ENCODE data around the gene SELPLG. TPM values are rescaled to one million over a fixed set of nuclear protein-coding genes. Genes with fewer than 3 reads are reported as not detected.

The SELPLG gene
- total and polyA plus RNA-seq, 2 of the 4 experiments (the other 2 are of a cell fraction): 3.2 to 10.8 TPM

DNA sequence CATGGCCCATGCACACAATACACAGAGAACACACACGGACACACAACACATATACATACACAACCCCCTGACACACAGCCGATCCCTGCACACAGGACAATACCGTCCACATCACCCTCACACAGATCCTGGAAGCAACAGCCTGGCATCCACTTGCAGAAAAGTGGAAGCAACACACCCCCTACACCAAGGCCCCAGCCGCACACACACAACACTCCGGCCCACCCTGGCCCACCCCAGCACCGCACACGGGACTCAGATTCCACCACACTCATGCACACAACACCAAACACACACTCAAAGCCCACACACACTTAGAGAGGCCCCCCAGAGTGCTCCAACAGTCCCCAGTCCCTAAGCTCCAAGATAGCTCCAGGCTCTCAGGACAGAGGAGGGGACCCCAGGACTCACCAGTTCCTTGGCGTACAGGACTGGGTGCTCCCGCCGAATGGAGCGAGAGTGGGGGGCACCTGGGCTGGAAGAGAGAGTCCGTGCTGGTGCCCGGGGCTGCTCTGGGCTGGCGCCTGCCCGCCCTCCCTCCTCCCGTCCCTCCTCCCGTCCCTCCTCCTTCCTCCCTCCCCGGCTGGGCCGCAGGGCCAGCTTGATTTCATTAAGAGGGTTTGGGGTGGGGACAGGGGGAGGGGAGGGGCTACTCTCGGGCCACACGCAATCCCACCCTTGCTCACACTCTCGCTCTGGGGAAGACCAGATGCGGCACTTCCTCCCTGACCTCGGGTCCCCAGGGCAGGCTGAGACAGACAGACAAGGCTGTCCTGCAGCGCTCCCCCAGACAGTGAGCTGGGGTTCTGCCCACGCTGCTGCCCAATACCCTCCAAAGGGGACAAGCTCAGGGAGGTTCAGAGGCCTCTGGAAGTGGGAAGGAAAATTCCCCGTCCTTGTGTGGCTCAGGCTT, 35.9 kb downstream of the SELPLG start, which contains the start of gene TMEM119:
TMEM119 (minus strand) TSS at position 526 of the 913 bp plus-strand sequence. CDS start 5,701 bp downstream, outside the sequence.
- ATAC-seq (ENCODE audit: low read depth) (peak; percentile 86), DNase-seq (peak; percentile 37)
- in situ Hi-C loops (cut with MboI; ENCODE audit: low sequenced_read_pairs): no loop called here

More for the DNA sequence above, 35.9 kb downstream of the SELPLG start, which contains the start of gene TMEM119:
- intact Hi-C loops (cut with micrococcal nuclease): no loop called here
- Histone ChIP-seq H4K5ac (ENCODE audit: low read depth, low read length) (peak within 1 kb of the TSS; percentile 12; the same call in 1 of the 2 replicates), H3K79me1 (ENCODE audit: low read depth in 1 of 2, low read length in 2 of 2) (peaks cover 0 to 7% of the 10 kb centered on the region in 2 experiments; a peak in 2 of 4 replicates), H3K4ac (ENCODE audit: low read depth, low read length) (peak within 1 kb of the TSS; percentile 30), H2BK5ac (ENCODE audit: low read depth, low read length, poor library complexity, severe bottlenecking) (no peak within 1 kb of the TSS), H4K8ac (ENCODE audit: low read depth in 2 of 2, low read length in 2 of 2) (peak within 1 kb of the TSS in 1 of 2 experiments; percentile 72; a peak in 1 of 4 replicates), H2BK20ac (ENCODE audit: low read depth, low read length) (peak within 1 kb of the TSS; percentile 72), H3K4me2 (ENCODE audit: low read depth, low read length) (peak within 1 kb of the TSS; percentile 54; the same call in 1 of the 2 replicates), H3K9me1 (ENCODE audit: insufficient read depth, low read length) (peaks cover 7% of the 10 kb centered on the region; the same call in 1 of the 2 replicates), H2AK9ac (replicated peaks; ENCODE audit: low read depth, low read length, poor library complexity) (peak within 1 kb of the TSS; percentile 80), H3K36me3 (ENCODE audit: control insufficient read depth, insufficient read depth, low read length) (peaks cover 2% of the 10 kb centered on the region; the same call in 1 of the 2 replicates), H3K14ac (replicated peaks; ENCODE audit: low read depth, low read length) (peak within 1 kb of the TSS; percentile 58), H2BK120ac (ENCODE audit: low read depth, low read length) (peak within 1 kb of the TSS; percentile 77), H4K91ac (ENCODE audit: insufficient read depth, low read depth, low read length) (peak within 1 kb of the TSS; percentile 63; the same call in 1 of the 2 replicates), H3K18ac (ENCODE audit: low read depth, low read length) (peak within 1 kb of the TSS; percentile 16; the same call in 1 of the 2 replicates), H3K56ac (ENCODE audit: extremely low read depth, insufficient read depth, low read length) (no peak within 1 kb of the TSS), H3K23ac (ENCODE audit: low read depth, low read length) (peak within 1 kb of the TSS; percentile 60; the same call in 1 of the 2 replicates), H2AK5ac (ENCODE audit: low read depth, low read length) (peak within 1 kb of the TSS; percentile 83; the same call in 1 of the 2 replicates), H3K4me1 (ENCODE audit: control insufficient read depth, insufficient read depth, low read length) (peaks cover 3% of the 10 kb centered on the region; the same call in 1 of the 2 replicates), H3K9me3 (ENCODE audit: control insufficient read depth, insufficient read depth, low read length) (no peaks in the 10 kb centered on the region), H3K9ac (ENCODE audit: low read depth, low read length) (peak within 1 kb of the TSS; percentile 66; the same call in 1 of the 2 replicates), H4K20me1 (ENCODE audit: insufficient read depth, low read length) (no peaks in the 10 kb centered on the region), H3K4me3 (ENCODE audit: insufficient read depth, low read depth, low read length) (peak within 1 kb of the TSS; percentile 38), H2AFZ (replicated peaks; ENCODE audit: low read length, poor library complexity) (peak within 1 kb of the TSS; percentile 87), H2BK15ac (ENCODE audit: low read depth, low read length) (peak within 1 kb of the TSS; percentile 38; the same call in 1 of the 3 replicates), H3K27ac (ENCODE audit: insufficient read depth, low read length) (peak within 1 kb of the TSS; percentile 44; the same call in 1 of the 2 replicates), H3K27me3 (ENCODE audit: control insufficient read depth, insufficient read depth, low read length) (no peaks in the 10 kb centered on the region)
- no TSS peak for BruUV-seq (replicated peaks)
- ChIA-PET POLR2A (ENCODE audit: unreplicated experiment) (interaction anchor here (0.5 to 0.7 kb wide), 3 partner anchors 21 to 490 kb away, joined by 3 to 7 read pairs (median 6); no protein-coding TSS in a partner anchor), CTCF (interaction anchor here (0.5 to 1.2 kb wide), 2 partner anchors 20 to 78 kb away, joined by 3 to 6 read pairs; no protein-coding TSS in a partner anchor)
- WGBS, 2 experiments (ENCODE audit: extremely low coverage in 2 of 2, insufficient read length in 1 of 2): 33% methylated on average over 2 of the region's 27 CpGs; no CpG with 5 or more reads in 1 of the 2 experiments
- TF ChIP-seq MXI1 (IDR thresholded peaks at IDR 0.05; ENCODE audit: borderline replicate concordance, low read depth, low read length): no peak
- TF ChIP-seq MAFK (IDR thresholded peaks at IDR 0.05; ENCODE audit: low read depth, low read length): no peak
- TF ChIP-seq, protein P1, sequence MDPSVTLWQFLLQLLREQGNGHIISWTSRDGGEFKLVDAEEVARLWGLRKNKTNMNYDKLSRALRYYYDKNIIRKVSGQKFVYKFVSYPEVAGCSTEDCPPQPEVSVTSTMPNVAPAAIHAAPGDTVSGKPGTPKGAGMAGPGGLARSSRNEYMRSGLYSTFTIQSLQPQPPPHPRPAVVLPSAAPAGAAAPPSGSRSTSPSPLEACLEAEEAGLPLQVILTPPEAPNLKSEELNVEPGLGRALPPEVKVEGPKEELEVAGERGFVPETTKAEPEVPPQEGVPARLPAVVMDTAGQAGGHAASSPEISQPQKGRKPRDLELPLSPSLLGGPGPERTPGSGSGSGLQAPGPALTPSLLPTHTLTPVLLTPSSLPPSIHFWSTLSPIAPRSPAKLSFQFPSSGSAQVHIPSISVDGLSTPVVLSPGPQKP (IDR thresholded peaks at IDR 0.05; ENCODE audit: borderline replicate concordance, low read depth, low read length): no peak
- no peak for TF ChIP-seq CEBPB (IDR thresholded peaks at IDR 0.05; ENCODE audit: low read depth, low read length)
- TF ChIP-seq CHD1 (IDR thresholded peaks at IDR 0.05; ENCODE audit: low read depth, low read length): no peak
- no peak for TF ChIP-seq RCOR1 (IDR thresholded peaks at IDR 0.05; ENCODE audit: insufficient replicate concordance, low read length)
- no peak for TF ChIP-seq FOS (IDR thresholded peaks at IDR 0.05; ENCODE audit: low read depth, low read length)
- no peak for TF ChIP-seq NFE2L2 (IDR thresholded peaks at IDR 0.05; ENCODE audit: low read depth, low read length)
- TF ChIP-seq, protein P2, sequence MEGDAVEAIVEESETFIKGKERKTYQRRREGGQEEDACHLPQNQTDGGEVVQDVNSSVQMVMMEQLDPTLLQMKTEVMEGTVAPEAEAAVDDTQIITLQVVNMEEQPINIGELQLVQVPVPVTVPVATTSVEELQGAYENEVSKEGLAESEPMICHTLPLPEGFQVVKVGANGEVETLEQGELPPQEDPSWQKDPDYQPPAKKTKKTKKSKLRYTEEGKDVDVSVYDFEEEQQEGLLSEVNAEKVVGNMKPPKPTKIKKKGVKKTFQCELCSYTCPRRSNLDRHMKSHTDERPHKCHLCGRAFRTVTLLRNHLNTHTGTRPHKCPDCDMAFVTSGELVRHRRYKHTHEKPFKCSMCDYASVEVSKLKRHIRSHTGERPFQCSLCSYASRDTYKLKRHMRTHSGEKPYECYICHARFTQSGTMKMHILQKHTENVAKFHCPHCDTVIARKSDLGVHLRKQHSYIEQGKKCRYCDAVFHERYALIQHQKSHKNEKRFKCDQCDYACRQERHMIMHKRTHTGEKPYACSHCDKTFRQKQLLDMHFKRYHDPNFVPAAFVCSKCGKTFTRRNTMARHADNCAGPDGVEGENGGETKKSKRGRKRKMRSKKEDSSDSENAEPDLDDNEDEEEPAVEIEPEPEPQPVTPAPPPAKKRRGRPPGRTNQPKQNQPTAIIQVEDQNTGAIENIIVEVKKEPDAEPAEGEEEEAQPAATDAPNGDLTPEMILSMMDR (conservative IDR thresholded peaks at IDR 0.05; ENCODE audit: low read depth, low read length): no peak
- TF ChIP-seq RAD21 (IDR thresholded peaks at IDR 0.05; ENCODE audit: low read length): no peak
- TF ChIP-seq SMC3 (IDR thresholded peaks at IDR 0.05; ENCODE audit: low read depth, low read length): no peak
- no peak for TF ChIP-seq POLR2A (IDR thresholded peaks at IDR 0.05; ENCODE audit: low read depth, low read length)
- no peak for TF ChIP-seq BHLHE40 (IDR thresholded peaks at IDR 0.05; ENCODE audit: low read depth, low read length)
- dilution Hi-C loops (cut with HindIII; ENCODE audit: low sequenced_read_pairs, unreplicated experiment): no loop called here

All from IMR-90 (cell line).